SK-N-SH (cell line): ENCODE data around the gene PDE4B. TPM values are rescaled to one million over a fixed set of nuclear protein-coding genes. Genes with fewer than 3 reads are reported as not detected.

Source experiments
- CTCF ChIA-PET: fragments of 300-600, 350-600 bp; formaldehyde crosslinking; extraction: SDS; loops from one replicate; lab custom pipeline; 2021; lab: Yijun Ruan, JAX
- POLR2A ChIA-PET: fragments of 350-600 bp; sonication (Branson Sonifier 250); formaldehyde crosslinking; extraction: SDS; loops from one replicate; lab custom pipeline; 2020; ENCODE audit warnings: antibody characterized with exemption, inconsistent platforms; lab: Yijun Ruan, JAX
- DNase-seq: peaks from one replicate; pipeline ENCODE4 v3.0.0; 2012
- H2AFZ ChIP-seq: fragments of 200-600 bp; sonication (generic); 2 replicates; pipeline ENCODE4 v1.8.1; 2016; ENCODE audit warnings: antibody characterized with exemption, mild to moderate bottlenecking, low read depth
- H3F3A ChIP-seq: fragments of 200-600 bp; sonication (generic); replicated peaks from 2 replicates; pipeline ENCODE3; 2016; ENCODE audit warnings: antibody characterized with exemption, mild to moderate bottlenecking; ENCODE audit not compliant: insufficient read depth
- H3K27ac ChIP-seq, 2 experiments: fragments of 200-500 bp in 1 of 2; fragments of 200-600 bp in 1 of 2; sonication (Bioruptor generic) in 1 of 2; sonication (generic), shearing (Covaris generic) in 1 of 2; 2 replicates each; pipeline versions ENCODE4 v1.5.1 to v1.6.1; 2014 to 2016; ENCODE audit warnings: low read depth in 2 of 2, inconsistent platforms in 1 of 2, low read length in 1 of 2, mild to moderate bottlenecking in 1 of 2, mixed read lengths in 1 of 2
- H3K27me3 ChIP-seq: fragments of 200-600 bp; sonication (generic), shearing (Covaris generic); 2 replicates; pipeline ENCODE4 v1.6.1; 2016; ENCODE audit warnings: mixed run types; ENCODE audit not compliant: insufficient read depth
- H3K36me3 ChIP-seq, 2 experiments: fragments of 200-500 bp in 1 of 2; fragments of 200-600 bp in 1 of 2; sonication (Bioruptor generic) in 1 of 2; sonication (generic) in 1 of 2; replicated peaks in 1 of 2; 2 replicates each; pipeline versions ENCODE3 to v1.5.1; 2014 to 2016; ENCODE audit warnings: low read length in 1 of 2, mild to moderate bottlenecking in 1 of 2; ENCODE audit not compliant: insufficient read depth in 2 of 2, control insufficient read depth in 1 of 2
- H3K4me1 ChIP-seq, 2 experiments: fragments of 200-500 bp in 1 of 2; fragments of 200-600 bp in 1 of 2; sonication (Bioruptor generic) in 1 of 2; sonication (generic), shearing (Covaris generic) in 1 of 2; 2 replicates each; pipeline versions ENCODE4 v1.5.1 to v1.6.1; 2014 to 2016; ENCODE audit warnings: low read depth in 1 of 2, low read length in 1 of 2, mixed run types in 1 of 2; ENCODE audit not compliant: insufficient read depth in 2 of 2, control insufficient read depth in 1 of 2
- H3K4me2 ChIP-seq: fragments of 200-600 bp; sonication (generic), shearing (Covaris generic); 2 replicates; pipeline ENCODE4 v1.6.1; 2017; ENCODE audit warnings: mixed run types
- H3K4me3 ChIP-seq, 2 experiments: fragments of 200-500 bp in 1 of 2; fragments of 200-600 bp in 1 of 2; sonication (Bioruptor generic) in 1 of 2; sonication (generic), shearing (Covaris generic) in 1 of 2; 2 replicates each; pipeline versions ENCODE4 v1.5.1 to v1.8.1; 2014 to 2016; ENCODE audit warnings: low read depth in 2 of 2, inconsistent platforms in 1 of 2, low read length in 1 of 2, mild to moderate bottlenecking in 1 of 2, mixed read lengths in 1 of 2, moderate library complexity in 1 of 2
- H3K79me2 ChIP-seq: fragments of 200-600 bp; sonication (generic); 2 replicates; pipeline ENCODE4 v1.8.1; 2017; ENCODE audit warnings: mild to moderate bottlenecking; ENCODE audit not compliant: insufficient read depth
- H3K9ac ChIP-seq: fragments of 200-600 bp; sonication (generic); 2 replicates; pipeline ENCODE4 v1.6.1; 2017; ENCODE audit warnings: mixed run types
- H3K9me2 ChIP-seq: fragments of 200-600 bp; sonication (generic); 2 replicates; pipeline ENCODE4 v1.6.1; 2017; ENCODE audit warnings: mixed run types
- H3K9me3 ChIP-seq: fragments of 200-600 bp; sonication (generic); 2 replicates; pipeline ENCODE4 v1.6.1; 2017; ENCODE audit warnings: mixed run types, mild to moderate bottlenecking, moderate library complexity
- H4K20me1 ChIP-seq: fragments of 200-600 bp; sonication (generic); 2 replicates; pipeline ENCODE4 v1.6.1; 2017; ENCODE audit warnings: mild to moderate bottlenecking, mixed run types; ENCODE audit not compliant: insufficient read depth
- CHD2 ChIP-seq: fragments of 150-350 bp; IDR thresholded peaks from 2 replicates; pipeline ENCODE4 v1.6.1; 2018; ENCODE audit warnings: low read length; ENCODE audit not compliant: partially characterized antibody
- CTCF ChIP-seq: fragments of 200-600 bp; sonication (generic); IDR thresholded peaks from 2 replicates; pipeline ENCODE4 v1.6.1; 2017; ENCODE audit warnings: antibody characterized with exemption, mild to moderate bottlenecking, moderate library complexity
- EP300 ChIP-seq, 2 experiments: IDR thresholded peaks; 2 replicates each; pipeline versions ENCODE4 v1.4.0 to v1.6.1; 2012; ENCODE audit warnings: borderline replicate concordance in 1 of 2, low read depth in 1 of 2, low read length in 1 of 2
- EZH2phosphoT487 ChIP-seq: fragments of 200-600 bp; sonication (generic); IDR thresholded peaks from 2 replicates; pipeline ENCODE4 v1.6.1; 2017; ENCODE audit warnings: low read depth, mixed run types, mild to moderate bottlenecking, antibody characterized with exemption, moderate library complexity, borderline replicate concordance
- FOXM1 ChIP-seq: IDR thresholded peaks from 2 replicates; pipeline ENCODE4 v1.4.0; 2012; ENCODE audit warnings: low read depth, mild to moderate bottlenecking
- GABPA ChIP-seq: IDR thresholded peaks from 2 replicates; pipeline ENCODE4 v1.4.0; 2012; ENCODE audit warnings: low read depth, mild to moderate bottlenecking
- JUND ChIP-seq: IDR thresholded peaks from 2 replicates; pipeline ENCODE4 v1.4.0; 2012
- NFIC ChIP-seq: IDR thresholded peaks from 2 replicates; pipeline ENCODE4 v1.4.0; 2012; ENCODE audit warnings: borderline replicate concordance
- NRF1 ChIP-seq: IDR thresholded peaks from 2 replicates; pipeline ENCODE4 v1.6.1; 2012; ENCODE audit warnings: low read depth, mild to moderate bottlenecking, low read length
- PBX3 ChIP-seq: IDR thresholded peaks from 2 replicates; pipeline ENCODE4; 2012
- RCOR1 ChIP-seq: fragments of 150-350 bp; IDR thresholded peaks from 2 replicates; pipeline ENCODE4 v1.6.1; 2017; ENCODE audit warnings: antibody characterized with exemption, low read length
- RFX5 ChIP-seq: IDR thresholded peaks from 2 replicates; pipeline ENCODE4 v1.6.1; 2012; ENCODE audit warnings: mild to moderate bottlenecking, improper control_type of control experiment, low read length
- TCF12 ChIP-seq: IDR thresholded peaks from 2 replicates; pipeline ENCODE4 v1.4.0; 2012
- USF2 ChIP-seq: fragments of 150-350 bp; IDR thresholded peaks from 2 replicates; pipeline ENCODE4 v1.6.1; 2017; ENCODE audit warnings: antibody characterized with exemption, low read length, low read depth, borderline replicate concordance
- YY1 ChIP-seq: IDR thresholded peaks from 2 replicates; pipeline ENCODE4 v1.4.0; 2012; ENCODE audit warnings: low read depth, mild to moderate bottlenecking
- ZBTB33 ChIP-seq: IDR thresholded peaks from 2 replicates; pipeline ENCODE4 v1.4.0; 2012; ENCODE audit warnings: low read depth, borderline replicate concordance
- WGBS: methylation state at CpG from one replicate; pipeline ENCODE4 v1.1.6; 2017; ENCODE audit warnings: low lambda C conversion rate; 5-methylcytosine and 5-hydroxymethylcytosine counted together
- polyA plus RNA-seq, 3 experiments: library from polyadenylated mRNA; depleted of rRNA; stranded (reverse); fragments of >200 nt; gene quantifications; 2 replicates each; pipeline ENCODE4 v1.2.3, GENCODE V29; 2012

PDE4B gene
- polyA plus RNA-seq, 1 of the 3 experiments (the other 2 are of a cell fraction) = 1.9 TPM

GRCh38 chr1:65817891-65818290 is 25.2 kb downstream of the PDE4B start (continued):
- TF ChIP-seq NRF1 = no peak

- Histone ChIP-seq H2AFZ (no peak overlapping the region), H4K20me1 (no peaks in the 10 kb centered on the region), H3K27me3 (no peaks in the 10 kb centered on the region), H3K9me2 (no peaks in the 10 kb centered on the region), H3K79me2 (no peaks in the 10 kb centered on the region), H3K9ac (no peak overlapping the region), H3K27ac (no peak overlapping the region), H3K4me1 (peaks cover 1 to 10% of the 10 kb centered on the region in 2 experiments), H3K4me3 (no peak overlapping the region), H3K9me3 (no peaks in the 10 kb centered on the region), H3F3A (peaks cover 10% of the 10 kb centered on the region), H3K4me2 (no peak overlapping the region), H3K36me3 (no peaks in the 10 kb centered on the region)
- no peak for DNase-seq
- TF ChIP-seq EP300 (IDR thresholded peaks at IDR 0.05; ENCODE audit: borderline replicate concordance in 1 of 2, low read depth in 1 of 2, low read length in 1 of 2) (no peak), TCF12 (no peak), RCOR1 (no peak), FOXM1 (no peak), RFX5 (no peak), USF2 (no peak), CTCF (no peak), PBX3 (no peak), YY1 (no peak), ZBTB33 (no peak), GABPA (no peak), CHD2 (no peak), NRF1 (no peak), NFIC (no peak), EZH2phosphoT487 (no peak), JUND (no peak)
- WGBS = 73% methylated on average over 1 of the region's 1 CpG
- ChIA-PET CTCF (interaction anchor here (0.6 kb wide), 1 partner anchor 122 kb away, joined by 3 read pairs; no protein-coding TSS in a partner anchor), POLR2A (no interaction called here)
Measured at GRCh38 chr1:65818966-65819365, 26.3 kb downstream of the PDE4B start.
